ENCODE data around the gene SAMD9L. TPM values are rescaled to one million over a fixed set of nuclear protein-coding genes. Genes with fewer than 3 reads are reported as not detected.

Gene SAMD9L
- total and polyA plus RNA-seq, 2 donors from 2014 or later: 4.5 to 14.9 TPM

DNA sequence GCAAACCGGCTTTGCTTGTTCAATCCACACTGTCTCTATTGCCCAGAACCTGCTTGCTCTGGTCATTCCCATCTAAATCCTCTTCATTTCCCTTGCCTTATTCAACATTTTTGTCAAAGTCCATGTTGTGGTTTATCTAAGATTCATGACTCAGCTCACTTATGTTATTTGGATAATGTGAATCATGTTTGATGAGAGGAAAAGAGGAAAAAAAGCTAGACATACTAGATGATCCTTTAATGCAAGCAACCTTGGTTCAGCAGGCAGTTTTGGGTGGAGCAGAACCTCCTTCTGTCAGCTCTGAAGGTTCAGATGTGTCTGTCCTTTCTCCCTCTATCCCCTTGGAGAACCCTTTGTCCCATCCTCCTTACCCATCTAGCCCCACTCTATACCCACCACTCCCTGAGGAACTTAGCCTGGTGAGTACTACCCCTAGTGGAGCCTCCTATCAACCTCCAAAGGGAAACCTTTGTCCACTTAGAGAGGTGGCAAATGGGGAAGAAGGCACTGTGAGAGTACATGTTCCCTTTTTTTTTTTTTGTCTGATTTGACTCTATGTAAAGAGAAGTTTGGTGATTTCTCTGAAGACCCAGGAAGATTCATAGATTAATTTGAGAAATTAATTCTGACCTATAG is 2.1 kb upstream of the SAMD9L start:
- TF ChIP-seq, protein P1, sequence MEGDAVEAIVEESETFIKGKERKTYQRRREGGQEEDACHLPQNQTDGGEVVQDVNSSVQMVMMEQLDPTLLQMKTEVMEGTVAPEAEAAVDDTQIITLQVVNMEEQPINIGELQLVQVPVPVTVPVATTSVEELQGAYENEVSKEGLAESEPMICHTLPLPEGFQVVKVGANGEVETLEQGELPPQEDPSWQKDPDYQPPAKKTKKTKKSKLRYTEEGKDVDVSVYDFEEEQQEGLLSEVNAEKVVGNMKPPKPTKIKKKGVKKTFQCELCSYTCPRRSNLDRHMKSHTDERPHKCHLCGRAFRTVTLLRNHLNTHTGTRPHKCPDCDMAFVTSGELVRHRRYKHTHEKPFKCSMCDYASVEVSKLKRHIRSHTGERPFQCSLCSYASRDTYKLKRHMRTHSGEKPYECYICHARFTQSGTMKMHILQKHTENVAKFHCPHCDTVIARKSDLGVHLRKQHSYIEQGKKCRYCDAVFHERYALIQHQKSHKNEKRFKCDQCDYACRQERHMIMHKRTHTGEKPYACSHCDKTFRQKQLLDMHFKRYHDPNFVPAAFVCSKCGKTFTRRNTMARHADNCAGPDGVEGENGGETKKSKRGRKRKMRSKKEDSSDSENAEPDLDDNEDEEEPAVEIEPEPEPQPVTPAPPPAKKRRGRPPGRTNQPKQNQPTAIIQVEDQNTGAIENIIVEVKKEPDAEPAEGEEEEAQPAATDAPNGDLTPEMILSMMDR (IDR thresholded peaks at IDR 0.05; ENCODE audit: borderline replicate concordance, extremely low read depth, insufficient read depth): no peak
- no peaks in the 10 kb centered on the region for H3K36me3 ChIP-seq (ENCODE audit: control insufficient read depth in 2 of 3, insufficient read depth in 3 of 3, low read length in 3 of 3)
- FAIRE-seq (no peak), DNase-seq (no peak)
- intact Hi-C loops (cut with DNase I): no loop called here
- no peak overlapping the region for H3K27ac ChIP-seq (ENCODE audit: low read depth in 2 of 2, low read length in 2 of 2)
- H3K9me3 ChIP-seq (ENCODE audit: control insufficient read depth in 2 of 3, insufficient read depth in 1 of 3, low read length in 3 of 3): no peaks in the 10 kb centered on the region
- H3K9ac ChIP-seq (ENCODE audit: low read length in 3 of 3): no peak overlapping the region
- no peak overlapping the region for H3K4me3 ChIP-seq (ENCODE audit: low read length in 3 of 3)
- peaks cover 0 to 8% (median 3%) of the 10 kb centered on the region in 3 donors for H3K4me1 ChIP-seq (ENCODE audit: control insufficient read depth in 2 of 3, insufficient read depth in 2 of 3, low read depth in 1 of 3, low read length in 3 of 3)
- no peaks in the 10 kb centered on the region for H3K27me3 ChIP-seq (ENCODE audit: control insufficient read depth, insufficient read depth, low read length)

DNA sequence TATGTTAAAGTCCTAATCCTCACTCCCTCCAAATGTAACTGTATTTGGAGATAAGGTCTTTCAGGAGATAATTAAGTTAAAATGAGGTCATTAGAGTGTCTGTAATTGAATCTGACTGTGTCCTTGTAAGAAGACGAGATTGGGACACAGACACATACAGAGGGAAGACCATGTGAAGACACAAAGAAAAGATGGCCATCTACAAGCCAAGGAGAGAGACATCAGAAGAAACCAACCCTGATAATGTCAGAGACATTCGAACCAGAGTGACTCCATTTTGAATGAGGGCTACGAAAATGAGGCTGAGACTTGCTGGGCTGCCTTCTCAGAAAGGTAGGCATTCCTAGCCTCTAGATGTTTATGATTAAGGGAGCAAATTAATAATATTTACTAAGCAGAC is 542 bp upstream of the SAMD9L start:
- Histone ChIP-seq H3K4me1 (ENCODE audit: control insufficient read depth in 2 of 3, insufficient read depth in 2 of 3, low read depth in 1 of 3, low read length in 3 of 3) (peaks cover 0 to 8% (median 3%) of the 10 kb centered on the region in 3 donors), H3K27ac (ENCODE audit: low read depth in 2 of 2, low read length in 2 of 2) (peak overlapping the region in 1 of 2 donors; percentile 11), H3K9ac (ENCODE audit: low read length in 3 of 3) (no peak overlapping the region), H3K9me3 (ENCODE audit: control insufficient read depth in 2 of 3, insufficient read depth in 1 of 3, low read length in 3 of 3) (no peaks in the 10 kb centered on the region), H3K36me3 (ENCODE audit: control insufficient read depth in 2 of 3, insufficient read depth in 3 of 3, low read length in 3 of 3) (peaks cover 0 to 5% (median under 1%) of the 10 kb centered on the region in 3 donors), H3K4me3 (ENCODE audit: low read length in 3 of 3) (peak overlapping the region in 2 of 3 donors; percentile 77 to 86), H3K27me3 (ENCODE audit: control insufficient read depth, insufficient read depth, low read length) (no peaks in the 10 kb centered on the region)
- FAIRE-seq: no peak
- TF ChIP-seq, protein P1 (IDR thresholded peaks at IDR 0.05; ENCODE audit: borderline replicate concordance, extremely low read depth, insufficient read depth): no peak
- no peak for DNase-seq
- intact Hi-C loops (cut with DNase I): no loop called here

DNA sequence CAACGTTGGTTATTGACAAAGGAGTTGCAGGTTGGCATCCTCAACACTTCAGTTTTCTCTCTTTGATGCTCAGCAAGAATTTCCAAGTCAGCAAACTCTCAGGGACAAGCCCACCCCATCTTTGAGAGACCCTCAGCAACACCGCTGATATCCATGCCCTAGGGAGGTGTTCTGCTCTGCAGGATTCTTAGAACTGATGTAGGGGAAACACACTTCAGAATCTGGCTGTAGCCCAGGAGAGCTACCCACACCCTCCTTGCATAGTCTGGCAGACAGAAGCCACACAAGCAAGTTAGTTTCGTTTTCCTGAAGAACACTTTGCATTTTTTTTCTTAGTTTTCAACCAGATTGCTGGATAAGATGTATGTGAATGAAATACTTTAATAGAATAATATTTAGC is 822 bp downstream of the SAMD9L start:
- Histone ChIP-seq H3K4me1 (ENCODE audit: control insufficient read depth in 2 of 3, insufficient read depth in 2 of 3, low read depth in 1 of 3, low read length in 3 of 3) (peaks cover 0 to 8% (median 3%) of the 10 kb centered on the region in 3 donors), H3K9me3 (ENCODE audit: control insufficient read depth in 2 of 3, insufficient read depth in 1 of 3, low read length in 3 of 3) (no peaks in the 10 kb centered on the region), H3K4me3 (ENCODE audit: low read length in 3 of 3) (peak overlapping the region; percentile 46 to 86 (median 77)), H3K27ac (ENCODE audit: low read depth in 2 of 2, low read length in 2 of 2) (peak overlapping the region in 1 of 2 donors; percentile 5), H3K9ac (ENCODE audit: low read length in 3 of 3) (peak overlapping the region; percentile 18 to 63 (median 48)), H3K36me3 (ENCODE audit: control insufficient read depth in 2 of 3, insufficient read depth in 3 of 3, low read length in 3 of 3) (peaks cover 0 to 18% (median 12%) of the 10 kb centered on the region in 3 donors), H3K27me3 (ENCODE audit: control insufficient read depth, insufficient read depth, low read length) (no peaks in the 10 kb centered on the region)
- FAIRE-seq (no peak), DNase-seq (peak in 1 of 5 donors; percentile 8)
- intact Hi-C loops (cut with DNase I): no loop called here
- TF ChIP-seq, protein P1 (IDR thresholded peaks at IDR 0.05; ENCODE audit: borderline replicate concordance, extremely low read depth, insufficient read depth): no peak

Measured in kidney (tissue), 14 donors.